ENCODE measurements around the gene ZNF778.

Gene ZNF778

DNA sequence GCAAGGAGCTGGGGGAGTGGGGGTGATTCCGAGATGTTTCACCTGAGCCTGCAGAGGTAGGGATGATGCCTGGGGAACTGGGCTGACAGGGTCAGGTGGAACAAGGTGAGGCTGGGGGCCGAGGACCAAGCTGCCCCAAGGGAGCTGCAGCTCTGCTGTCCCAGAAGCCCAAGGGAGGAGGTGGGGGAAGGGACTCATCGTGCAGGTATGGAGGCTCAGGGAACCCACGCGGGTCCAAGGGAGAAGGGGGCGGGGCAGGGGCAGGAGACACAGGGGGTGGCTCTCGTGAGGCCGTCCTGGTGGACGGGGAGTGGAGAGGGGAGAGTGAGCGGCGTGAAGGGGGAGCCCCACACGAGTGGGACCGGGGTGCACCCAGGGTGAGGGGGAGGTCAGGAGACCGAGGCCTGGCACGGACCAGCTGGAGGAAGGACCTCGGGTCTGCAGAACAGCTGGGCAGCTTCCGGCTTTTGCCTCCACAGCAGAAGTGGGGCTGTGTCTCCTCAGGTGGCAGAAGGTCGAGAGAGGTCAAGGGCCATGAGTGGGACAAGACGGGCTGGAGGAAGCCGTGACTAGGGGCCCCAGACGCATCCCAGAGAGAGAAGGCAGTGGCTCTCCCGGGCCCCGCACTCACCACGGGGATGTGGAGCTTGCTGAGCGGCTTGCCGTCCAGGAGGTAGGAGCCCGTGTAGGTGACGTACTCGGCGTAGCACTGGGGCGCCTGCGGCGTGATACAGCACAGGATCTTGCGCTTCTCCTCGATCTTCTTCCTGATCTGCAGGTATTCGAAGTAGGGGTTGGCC is 61.1 kb downstream of the ZNF778 start:
- DNase-seq: no peak

DNA sequence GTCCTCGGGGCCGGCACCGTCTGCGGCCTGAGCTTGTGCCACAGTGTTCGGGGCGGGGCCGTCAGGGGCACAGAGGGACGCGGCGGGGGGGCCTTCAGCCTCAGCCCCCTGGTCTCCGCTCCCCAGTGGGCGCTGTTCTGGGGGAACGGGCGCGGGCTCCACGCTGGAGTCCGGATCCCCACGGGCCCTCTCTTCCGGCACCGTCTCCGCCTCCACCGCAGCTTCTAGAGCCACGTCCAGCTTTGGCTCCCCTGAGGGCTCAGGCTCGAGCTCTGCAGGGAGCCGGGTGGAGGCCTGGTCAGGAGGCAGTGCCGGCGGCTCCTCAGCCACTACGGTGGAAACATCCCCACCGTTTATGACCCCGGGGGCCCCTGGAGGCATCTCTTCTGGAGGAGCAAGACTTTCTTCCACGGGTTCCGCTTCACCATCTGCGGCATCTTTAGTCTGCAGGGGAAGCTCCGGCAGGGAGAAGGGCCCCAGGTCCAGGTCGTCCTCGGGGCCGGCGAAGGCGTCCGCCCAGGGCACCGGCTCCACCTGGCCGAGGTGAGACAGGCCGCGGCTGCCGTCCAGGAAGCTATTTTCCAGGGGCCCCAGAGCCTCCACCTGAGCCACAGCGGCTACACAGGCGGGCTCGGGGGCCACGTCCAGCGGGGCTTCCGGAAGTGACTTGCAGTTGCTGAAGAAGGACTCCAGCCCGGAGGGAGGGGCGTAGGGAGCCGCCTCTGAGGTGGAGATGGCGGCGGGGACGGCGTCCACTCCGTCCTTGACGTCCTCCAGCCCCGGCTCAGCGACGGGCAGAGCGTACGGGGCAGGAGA is 62.4 kb downstream of the ZNF778 start:
- no peak for DNase-seq

DNA sequence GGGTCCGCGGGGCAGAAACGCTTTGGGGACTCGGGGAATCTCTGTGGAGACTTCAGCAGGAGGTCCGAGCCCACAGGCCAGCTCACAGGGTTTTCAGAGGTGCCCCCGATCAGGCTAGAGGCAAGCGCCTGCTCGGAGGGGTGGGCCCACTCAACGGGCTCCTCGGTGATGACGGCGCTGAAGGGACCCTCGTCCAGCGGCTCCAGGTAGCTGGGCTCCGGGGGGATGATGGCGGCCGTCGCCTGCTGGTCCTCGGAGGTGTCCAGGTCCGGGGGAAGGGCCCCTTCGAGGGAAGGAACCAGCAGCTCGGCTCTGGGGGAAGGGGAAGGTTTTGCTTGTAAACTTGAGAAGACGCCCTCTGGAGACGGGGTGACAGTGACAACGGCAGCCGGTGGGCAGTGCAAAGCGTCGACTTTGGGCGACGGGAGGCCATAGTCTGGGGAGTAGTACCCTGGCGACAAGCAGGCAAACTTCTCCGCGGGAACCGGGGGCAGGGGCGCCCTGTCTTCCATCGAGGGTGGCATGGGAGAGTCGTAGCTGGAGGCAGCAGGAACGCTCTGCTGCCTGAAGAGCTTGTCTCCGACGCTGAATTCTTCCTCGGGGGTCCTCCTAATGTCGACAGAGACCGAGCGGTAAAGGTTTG is 63.2 kb downstream of the ZNF778 start:
- no peak for DNase-seq

DNA sequence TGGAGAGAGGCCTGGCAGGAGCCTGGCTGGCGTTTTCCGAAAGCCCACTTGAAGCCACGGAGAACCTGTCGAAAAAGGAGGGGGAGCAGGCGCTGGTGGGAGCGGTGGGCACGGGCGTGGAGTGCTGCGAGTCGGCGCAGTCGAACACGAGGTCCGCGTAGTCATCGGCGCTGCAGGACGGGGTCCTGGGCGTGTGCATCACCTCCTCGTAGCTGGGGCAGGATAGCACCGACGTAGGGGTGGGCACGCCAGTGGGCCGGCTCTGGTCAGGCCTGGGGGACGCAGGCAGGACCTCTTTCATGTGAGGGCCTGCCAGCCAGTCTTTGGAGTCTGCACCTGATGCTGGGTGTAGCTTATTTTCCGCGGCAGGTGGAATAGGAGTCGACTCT is 63.7 kb downstream of the ZNF778 start:
- no peak for DNase-seq

DNA sequence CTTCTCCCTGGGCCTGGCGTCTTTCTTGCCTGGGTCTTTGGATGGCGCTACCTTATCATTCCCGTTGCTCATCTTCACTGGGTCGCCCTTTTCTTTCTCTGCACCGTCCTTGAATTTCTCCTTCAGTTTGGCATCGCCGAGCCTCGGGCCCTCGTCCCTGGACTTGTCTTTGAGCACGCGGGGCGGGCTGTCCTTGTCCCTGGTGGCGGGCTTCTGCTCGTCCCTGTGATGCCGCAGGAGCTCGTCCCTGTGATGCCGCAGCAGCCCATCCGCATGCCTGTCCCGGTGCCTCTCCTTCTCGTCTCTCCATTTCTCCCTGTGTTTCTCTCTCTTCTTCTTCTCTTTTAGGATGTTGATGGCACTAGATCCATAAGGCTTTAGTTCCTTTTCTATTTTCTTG is 64.3 kb downstream of the ZNF778 start:
- no peak for DNase-seq

DNA sequence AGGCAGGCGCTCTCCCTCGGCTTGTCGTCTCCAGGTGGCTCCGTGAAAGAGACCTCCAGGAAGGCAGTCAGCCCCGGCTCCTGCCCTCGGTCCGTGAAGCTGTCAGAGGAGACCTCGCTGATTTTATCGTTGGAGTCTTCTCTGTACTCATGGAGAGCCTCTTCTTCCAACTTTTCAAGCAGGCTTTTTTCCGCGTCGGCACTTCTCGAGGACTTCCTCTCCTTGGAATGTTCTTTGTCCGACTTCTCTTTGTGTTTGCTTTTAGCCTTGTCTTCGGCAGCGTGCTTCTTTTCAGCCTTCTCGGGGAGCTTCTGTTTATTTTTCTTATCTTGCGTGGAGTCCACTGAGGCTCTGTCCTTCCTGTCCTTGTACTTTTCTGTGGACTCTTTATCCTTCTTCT is 65.0 kb downstream of the ZNF778 start:
- DNase-seq: no peak

DNA sequence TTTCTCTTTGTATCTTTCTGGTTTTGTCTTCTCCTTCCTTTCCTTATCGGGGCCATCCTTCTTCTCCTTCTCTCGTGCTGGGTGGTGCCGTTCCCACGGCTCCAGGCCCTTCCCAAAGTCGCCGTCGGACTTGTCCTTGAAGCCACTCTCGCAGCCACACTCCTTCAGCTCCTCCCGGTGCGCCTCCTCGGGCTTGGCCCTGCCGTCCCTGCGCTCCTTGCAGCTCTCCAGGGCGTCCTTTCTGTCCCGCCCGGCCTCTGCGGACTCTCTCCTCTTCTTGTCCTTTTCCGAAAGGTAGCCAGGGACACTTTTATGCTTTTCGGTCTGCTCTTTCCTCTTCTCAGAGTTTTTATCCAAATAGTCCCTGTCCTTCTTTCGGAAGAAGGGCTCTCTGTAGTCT is 65.9 kb downstream of the ZNF778 start:
- DNase-seq: no peak

DNA sequence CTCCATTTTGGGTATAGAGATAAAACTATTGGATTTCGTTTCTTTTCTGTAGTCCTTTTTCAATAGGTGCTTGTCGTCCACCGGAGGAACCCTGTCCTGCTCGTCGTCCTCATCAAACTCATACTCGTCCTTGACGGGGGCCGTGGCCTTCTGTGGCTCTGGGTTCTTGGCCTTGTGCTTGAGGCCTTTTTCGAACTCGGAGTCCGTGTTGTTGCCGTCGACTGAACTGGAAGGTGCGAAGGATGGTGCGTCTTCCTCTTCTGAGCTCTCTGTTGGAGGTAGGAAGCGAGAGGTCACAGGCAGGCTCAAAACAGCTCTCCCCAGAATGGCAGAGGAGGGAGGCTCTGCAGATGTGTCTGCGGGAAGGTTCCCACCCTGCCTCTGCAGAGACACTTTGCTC is 67.9 kb downstream of the ZNF778 start:
- no peak for DNase-seq

DNA sequence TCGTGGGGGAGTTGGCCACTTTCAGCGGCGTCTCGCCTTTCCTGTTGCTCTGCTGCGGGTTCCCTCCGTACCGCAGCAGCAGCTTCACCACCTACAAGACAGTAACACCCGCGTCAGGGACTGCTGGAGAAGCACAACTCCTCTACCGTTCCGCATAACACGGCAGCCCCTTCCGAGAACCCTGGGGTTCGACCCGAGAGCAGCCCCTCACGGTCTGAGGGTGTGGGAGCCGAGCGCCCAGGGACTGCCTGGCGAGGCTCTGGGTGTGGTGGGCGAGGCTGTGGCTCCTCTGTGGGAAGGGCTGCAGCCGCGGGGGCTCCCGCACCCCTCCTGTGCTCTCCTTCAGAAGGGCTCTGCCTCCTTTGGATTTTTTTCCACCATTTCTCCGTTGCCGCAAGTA is 68.6 kb downstream of the ZNF778 start:
- DNase-seq: no peak

Measured in NCI-H1092 treated with DMSO at 0.1 percent for 48 hours (cell line).